ENCODE data around the gene KIF23. TPM values are rescaled to one million over a fixed set of nuclear protein-coding genes. Genes with fewer than 3 reads are reported as not detected.

KIF23 gene
- polyA plus RNA-seq, 1 of the 3 experiments (the other 2 are of a cell fraction): 25.8 TPM

- no peaks in the 10 kb centered on the region for H3K27me3 ChIP-seq (ENCODE audit: insufficient read depth)
- no peak overlapping the region for H3K4me3 ChIP-seq (ENCODE audit: low read depth in 2 of 2, low read length in 1 of 2)
- 97% methylated on average over 7 of the region's 8 CpGs for WGBS (ENCODE audit: low lambda C conversion rate)
- no peaks in the 10 kb centered on the region for H3K9me3 ChIP-seq
- no peak overlapping the region for H2AFZ ChIP-seq (ENCODE audit: low read depth)
- H3K79me2 ChIP-seq (ENCODE audit: insufficient read depth): no peaks in the 10 kb centered on the region
- H3K4me2 ChIP-seq: no peak overlapping the region
- no peak for TF ChIP-seq IRF3 (IDR thresholded peaks at IDR 0.05; ENCODE audit: low read depth, low read length)
- no peak for TF ChIP-seq RAD21 (IDR thresholded peaks at IDR 0.05; ENCODE audit: low read length)
- no peak for TF ChIP-seq SMC3 (IDR thresholded peaks at IDR 0.05; ENCODE audit: low read depth, low read length)
- no peak for TF ChIP-seq MEF2A (IDR thresholded peaks at IDR 0.05; ENCODE audit: borderline replicate concordance, low read depth)
- no peak for TF ChIP-seq REST (IDR thresholded peaks at IDR 0.05; ENCODE audit: low read depth, low read length)
- TF ChIP-seq GABPA (IDR thresholded peaks at IDR 0.05; ENCODE audit: low read depth): no peak
- no peak for TF ChIP-seq CTCF (IDR thresholded peaks at IDR 0.05)
- no peak for TF ChIP-seq TCF12 (IDR thresholded peaks at IDR 0.05)
- no peak for TF ChIP-seq RXRA (IDR thresholded peaks at IDR 0.05; ENCODE audit: borderline replicate concordance, low read depth)
- no peak for TF ChIP-seq MXI1 (IDR thresholded peaks at IDR 0.05; ENCODE audit: low read depth, low read length)
- no peak for TF ChIP-seq EZH2phosphoT487 (IDR thresholded peaks at IDR 0.05; ENCODE audit: borderline replicate concordance, low read depth)
- no peak for TF ChIP-seq SIN3A (IDR thresholded peaks at IDR 0.05; ENCODE audit: borderline replicate concordance, low read depth, low read length)
- no peak for TF ChIP-seq CHD2 (IDR thresholded peaks at IDR 0.05; ENCODE audit: low read length, partially characterized antibody)
- TF ChIP-seq FOXJ3 (CRISPR knock-in tag; IDR thresholded peaks at IDR 0.05): no peak
- no peak for TF ChIP-seq TEAD4 (IDR thresholded peaks at IDR 0.05; ENCODE audit: borderline replicate concordance, insufficient read depth)
- no peak for TF ChIP-seq PBX3 (IDR thresholded peaks at IDR 0.05)
- no peak for TF ChIP-seq GATA2 (CRISPR knock-in tag; IDR thresholded peaks at IDR 0.05)
- TF ChIP-seq RFX5 (IDR thresholded peaks at IDR 0.05; ENCODE audit: low read length): no peak
- TF ChIP-seq EP300 (IDR thresholded peaks at IDR 0.05; ENCODE audit: borderline replicate concordance in 1 of 2, low read depth in 1 of 2, low read length in 1 of 2): no peak
- no peak for TF ChIP-seq JUND (IDR thresholded peaks at IDR 0.05)
- H3K27ac ChIP-seq (ENCODE audit: low read depth in 2 of 2, low read length in 1 of 2): no peak overlapping the region
- peaks cover 7 to 15% of the 10 kb centered on the region in 2 experiments; a peak in 3 of 4 replicates for H3K4me1 ChIP-seq (ENCODE audit: control insufficient read depth in 1 of 2, insufficient read depth in 2 of 2, low read depth in 1 of 2, low read length in 1 of 2)
- ChIA-PET POLR2A (no interaction called here), CTCF (interaction anchor here (4.3 kb wide), 1 partner anchor 9 kb away, joined by 27 read pairs; no protein-coding TSS in a partner anchor)
- no peak overlapping the region for H3K9ac ChIP-seq
- no peaks in the 10 kb centered on the region for H3K36me3 ChIP-seq (replicated peaks in 1 of 2; ENCODE audit: control insufficient read depth in 1 of 2, insufficient read depth in 2 of 2, low read length in 1 of 2)
- H3K9me2 ChIP-seq: no peaks in the 10 kb centered on the region
- peaks cover 13% of the 10 kb centered on the region for H3F3A ChIP-seq (replicated peaks; ENCODE audit: insufficient read depth)
- H4K20me1 ChIP-seq (ENCODE audit: insufficient read depth): no peaks in the 10 kb centered on the region
- no peak for DNase-seq
Measured at GRCh38 chr15:69469467-69470201, 55.5 kb downstream of the KIF23 start.
